SKM-1 (cell line): ENCODE measurements around the gene YDJC.
"Not testable (repeated sequence)": the region's sequence is repeated elsewhere in the genome, so short reads cannot be mapped to it uniquely, and the experiment has no call there.

Experiments
- DNase-seq: peaks from one replicate; lab custom pipeline; 2025; ENCODE audit not compliant: unreplicated experiment; lab: John Stamatoyannopoulos, UW

Gene YDJC, protein sequence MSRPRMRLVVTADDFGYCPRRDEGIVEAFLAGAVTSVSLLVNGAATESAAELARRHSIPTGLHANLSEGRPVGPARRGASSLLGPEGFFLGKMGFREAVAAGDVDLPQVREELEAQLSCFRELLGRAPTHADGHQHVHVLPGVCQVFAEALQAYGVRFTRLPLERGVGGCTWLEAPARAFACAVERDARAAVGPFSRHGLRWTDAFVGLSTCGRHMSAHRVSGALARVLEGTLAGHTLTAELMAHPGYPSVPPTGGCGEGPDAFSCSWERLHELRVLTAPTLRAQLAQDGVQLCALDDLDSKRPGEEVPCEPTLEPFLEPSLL

DNA sequence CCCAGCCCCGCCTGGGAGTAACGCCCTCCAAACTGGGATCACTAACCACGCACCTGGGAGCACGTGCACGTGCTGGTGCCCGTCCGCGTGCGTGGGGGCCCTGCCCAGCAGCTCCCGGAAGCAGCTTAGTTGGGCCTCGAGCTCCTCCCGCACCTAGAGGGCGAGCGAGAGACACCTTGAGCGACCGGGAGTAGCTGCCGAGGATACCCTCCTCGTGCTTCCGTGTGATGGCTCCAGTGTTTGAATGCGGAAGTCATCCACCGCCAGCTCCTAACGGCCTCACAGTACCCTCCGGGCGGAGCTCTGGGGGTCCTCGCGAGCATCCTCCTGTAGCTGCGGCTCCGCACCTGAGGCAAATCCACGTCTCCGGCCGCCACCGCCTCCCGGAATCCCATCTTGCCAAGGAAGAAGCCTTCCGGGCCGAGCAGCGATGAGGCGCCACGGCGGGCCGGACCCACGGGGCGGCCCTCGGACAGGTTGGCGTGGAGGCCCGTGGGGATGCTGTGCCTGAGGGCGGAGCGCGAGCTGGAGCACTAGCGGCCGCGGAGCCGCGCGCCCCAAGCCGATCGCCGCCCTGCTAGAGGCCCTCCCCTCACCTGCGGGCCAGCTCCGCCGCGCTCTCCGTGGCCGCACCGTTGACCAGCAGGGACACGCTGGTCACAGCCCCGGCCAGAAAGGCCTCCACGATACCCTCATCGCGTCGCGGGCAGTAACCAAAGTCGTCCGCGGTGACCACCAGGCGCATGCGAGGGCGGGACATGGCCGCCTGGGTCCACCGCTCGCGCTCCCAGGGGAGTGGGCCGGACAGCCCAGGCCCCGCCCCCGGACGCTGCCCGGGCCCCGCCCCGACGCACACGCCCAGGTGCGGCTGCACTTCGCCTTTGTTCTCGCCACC, at the start of gene YDJC:
Gene YDJC (minus strand): TSS at position 768 of the 895 bp plus-strand sequence. CDS start 8 bp downstream, at position 760.
- DNase-seq, result peak; percentile 90

DNA sequence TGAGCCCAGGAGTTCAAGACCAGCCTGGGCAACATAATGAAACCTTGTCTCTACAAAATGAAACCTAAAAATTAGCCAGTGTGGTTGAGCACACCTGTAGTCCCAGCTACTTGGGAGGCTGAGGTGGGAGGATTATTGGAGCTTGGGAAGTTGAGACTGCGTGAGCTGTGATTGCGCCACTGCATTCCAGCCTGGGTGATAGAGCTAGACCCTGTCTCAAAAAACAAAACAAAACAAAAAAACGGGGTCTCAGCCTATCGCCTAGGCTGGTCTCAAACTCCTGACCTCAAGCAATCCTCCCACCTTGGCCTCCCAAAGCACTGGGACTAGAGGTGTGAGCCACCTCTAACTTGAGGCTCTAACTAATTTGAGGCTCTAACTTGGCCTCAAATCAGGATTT, 49.6 kb upstream of the YDJC start:
- no peak for DNase-seq

DNA sequence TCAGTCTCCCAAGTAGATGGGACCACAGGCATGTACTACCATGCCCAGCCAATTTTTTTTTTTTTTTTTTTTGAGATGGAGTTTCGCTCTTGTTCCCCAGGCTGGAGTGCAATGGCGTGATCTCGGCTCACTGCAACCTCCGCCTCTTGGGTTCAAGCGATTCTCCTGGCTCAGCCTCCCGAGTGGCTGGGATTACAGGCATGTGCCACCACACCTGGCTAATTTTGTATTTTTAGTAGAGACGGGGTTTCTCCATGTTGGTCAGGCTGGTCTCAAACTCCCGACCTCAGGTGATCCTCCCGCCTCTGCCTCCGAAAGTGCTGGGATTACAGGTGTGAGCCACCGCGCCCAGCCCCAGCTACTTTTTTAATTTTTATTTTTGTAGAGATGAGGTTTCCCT, 49.0 kb upstream of the YDJC start:
- not testable (repeated sequence) for DNase-seq

DNA sequence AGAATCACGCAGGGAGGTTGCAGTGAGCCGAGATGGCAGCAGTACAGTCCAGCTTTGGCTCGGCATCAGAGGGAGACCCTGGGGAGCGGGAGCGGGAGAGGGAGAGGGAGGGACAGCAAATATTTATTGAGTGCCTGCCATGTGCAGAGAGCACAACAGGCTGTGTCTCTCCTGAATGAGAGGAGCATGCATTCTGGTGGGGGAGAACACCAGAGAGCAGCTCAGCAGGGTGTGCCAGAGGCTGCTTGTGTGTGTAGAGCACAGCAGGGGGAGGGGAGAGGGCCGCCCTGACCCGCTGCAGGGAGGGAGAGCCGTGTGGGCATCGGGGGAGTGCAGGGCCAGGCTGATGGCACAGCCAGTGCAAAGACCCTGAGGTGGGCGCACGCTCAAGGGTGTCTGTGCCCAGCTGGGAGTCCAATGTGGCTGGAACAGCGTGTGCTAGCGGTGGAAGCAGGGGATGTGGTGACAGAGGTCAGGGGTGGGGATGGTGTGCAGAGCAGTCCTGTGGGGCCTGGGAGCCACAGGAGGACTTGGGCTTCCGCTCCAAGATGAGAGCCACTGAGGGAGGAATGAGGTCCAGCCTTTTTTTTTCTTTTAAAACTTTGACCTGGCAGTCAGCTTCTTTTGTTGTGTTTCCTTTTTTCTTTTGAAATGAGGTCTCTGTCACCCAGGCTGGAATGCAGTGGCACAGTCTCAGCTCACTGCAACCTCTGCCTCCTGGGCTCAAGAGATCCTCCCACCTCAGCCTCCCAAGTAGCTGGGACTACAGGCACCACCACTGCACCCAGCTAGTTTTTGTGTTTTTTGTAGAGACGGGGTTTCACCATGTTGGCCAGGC, 48.0 kb upstream of the YDJC start:
- no peak for DNase-seq

DNA sequence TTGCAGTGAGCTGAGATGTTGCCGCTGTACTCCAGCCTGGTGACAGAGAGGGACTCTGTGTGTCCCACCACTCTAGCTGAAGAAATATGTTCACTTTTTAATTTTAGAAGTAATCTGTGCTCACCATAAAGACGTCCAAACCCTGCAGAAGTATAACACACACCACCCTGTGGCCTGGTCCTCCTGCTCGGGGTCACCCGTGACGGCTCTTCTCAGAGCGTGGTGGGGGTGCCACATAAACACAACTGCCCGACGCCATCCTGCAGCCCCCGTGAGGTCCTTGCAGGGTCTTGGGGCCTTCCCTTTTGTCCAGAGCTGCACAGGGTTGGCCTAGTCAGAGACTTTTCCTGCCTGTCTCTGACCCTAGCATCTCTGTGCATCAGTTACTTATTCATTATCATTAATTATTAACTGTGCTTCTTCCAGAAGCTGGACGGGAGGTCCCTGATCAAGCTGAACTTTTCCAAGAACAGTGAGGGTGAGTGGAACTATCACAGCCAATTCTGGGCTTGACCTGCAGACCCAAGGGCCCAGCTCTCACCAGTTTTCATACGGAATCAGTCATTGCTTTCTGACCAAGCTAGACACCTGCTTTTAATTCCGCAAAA, 44.9 kb upstream of the YDJC start:
- DNase-seq, result no peak

DNA sequence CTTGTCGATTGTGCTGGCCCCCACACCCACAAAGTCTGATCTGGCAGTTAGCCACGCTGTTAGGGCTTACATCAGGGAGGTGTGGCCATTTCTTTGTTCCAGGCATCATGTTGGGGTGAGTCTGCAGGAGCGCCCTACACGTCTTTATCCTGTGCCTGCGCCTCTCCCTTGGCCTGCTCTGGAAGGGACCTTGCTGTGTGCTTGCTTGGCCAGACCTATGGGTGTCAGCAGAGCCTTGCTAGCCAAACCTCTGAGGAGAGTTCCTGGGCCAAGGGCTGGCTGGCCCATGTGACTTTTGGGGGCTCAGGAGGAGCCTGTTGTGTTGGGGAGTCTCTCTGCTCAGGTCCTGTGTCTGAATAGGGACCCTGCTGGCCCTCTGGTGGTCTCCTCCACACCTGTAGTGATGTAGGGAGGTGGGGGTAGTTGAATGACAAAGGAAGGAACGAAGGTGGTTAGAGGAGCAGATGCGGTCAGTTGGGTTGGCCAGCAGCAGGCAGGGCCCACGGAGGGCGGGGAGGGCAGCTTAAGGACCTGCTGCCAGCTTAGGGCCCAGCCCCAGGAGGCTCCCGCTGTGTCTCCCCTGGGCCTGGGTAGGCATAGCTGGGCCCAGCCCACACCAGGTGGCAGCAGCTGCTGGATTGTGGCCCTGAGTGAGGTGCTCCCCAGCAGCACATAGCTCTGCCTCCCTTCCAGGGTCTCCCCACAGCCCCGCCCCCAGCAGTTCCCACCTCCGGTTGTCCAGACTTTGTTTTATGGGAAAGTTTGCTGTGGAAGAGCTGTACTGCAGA, 43.9 kb upstream of the YDJC start:
- no peak for DNase-seq

DNA sequence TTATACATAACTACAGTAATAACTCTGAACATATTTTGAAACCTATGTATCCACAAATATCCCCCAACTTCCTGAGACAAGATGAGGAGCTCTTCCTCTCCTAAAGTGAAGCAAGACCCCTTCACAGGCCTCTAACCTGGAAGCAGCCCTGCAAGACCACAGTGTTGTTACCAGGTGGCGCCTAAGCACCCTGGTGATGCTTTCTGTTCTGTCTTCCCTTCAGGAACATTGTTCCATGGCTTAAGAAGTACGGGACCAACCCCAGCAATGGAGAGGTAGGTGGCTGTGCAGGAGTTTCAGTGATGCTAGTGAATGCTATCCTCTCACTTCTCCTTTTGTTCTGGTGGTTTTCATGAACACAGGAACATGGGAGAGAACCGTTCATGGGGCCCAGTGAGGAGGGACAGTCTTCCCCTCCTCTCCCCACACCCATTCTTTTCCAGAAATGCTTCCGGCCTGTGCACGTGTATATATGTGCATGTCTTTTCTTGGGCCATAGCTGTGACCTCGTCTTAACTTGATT, 42.3 kb upstream of the YDJC start:
- DNase-seq, result no peak

DNA sequence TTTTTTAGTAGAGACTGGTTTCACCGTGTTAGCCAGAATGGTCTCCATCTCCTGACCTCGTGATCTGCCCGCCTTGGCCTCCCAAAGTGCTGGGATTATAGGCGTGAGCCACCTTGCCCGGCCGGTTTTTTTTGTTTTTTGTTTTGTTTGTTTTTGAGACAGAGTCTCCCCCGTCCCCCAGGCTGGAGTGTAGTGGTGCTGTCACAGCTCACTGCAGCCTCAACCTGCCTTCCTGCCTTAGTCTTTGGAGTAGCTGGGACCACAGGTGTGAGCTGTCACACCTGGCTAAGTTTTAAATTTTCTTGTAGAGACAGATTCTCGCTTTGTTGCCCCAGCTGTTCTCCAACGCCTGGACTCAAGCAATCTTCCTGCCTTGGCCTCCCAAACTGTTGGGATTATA, 39.2 kb upstream of the YDJC start:
- DNase-seq, result no peak

DNA sequence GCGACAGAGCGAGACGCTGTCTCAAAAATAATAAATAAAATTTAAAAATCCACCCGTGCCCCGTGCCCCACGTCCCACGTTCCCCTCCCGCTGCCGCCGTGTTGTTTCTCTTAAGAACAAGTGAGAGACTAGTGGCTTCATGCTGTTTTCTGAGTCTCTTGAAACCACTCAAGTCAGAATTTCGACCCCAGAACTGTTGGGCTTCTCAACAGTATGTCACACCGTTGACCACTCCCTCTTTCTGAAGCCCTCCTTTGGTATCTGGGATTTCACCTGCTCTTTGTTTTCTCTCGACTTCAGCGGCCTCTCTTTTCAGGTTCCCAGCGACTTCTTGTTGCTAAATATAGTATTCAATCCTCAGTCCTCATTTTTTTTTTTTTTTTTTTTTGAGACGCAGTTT, 37.0 kb upstream of the YDJC start:
- no peak for DNase-seq

DNA sequence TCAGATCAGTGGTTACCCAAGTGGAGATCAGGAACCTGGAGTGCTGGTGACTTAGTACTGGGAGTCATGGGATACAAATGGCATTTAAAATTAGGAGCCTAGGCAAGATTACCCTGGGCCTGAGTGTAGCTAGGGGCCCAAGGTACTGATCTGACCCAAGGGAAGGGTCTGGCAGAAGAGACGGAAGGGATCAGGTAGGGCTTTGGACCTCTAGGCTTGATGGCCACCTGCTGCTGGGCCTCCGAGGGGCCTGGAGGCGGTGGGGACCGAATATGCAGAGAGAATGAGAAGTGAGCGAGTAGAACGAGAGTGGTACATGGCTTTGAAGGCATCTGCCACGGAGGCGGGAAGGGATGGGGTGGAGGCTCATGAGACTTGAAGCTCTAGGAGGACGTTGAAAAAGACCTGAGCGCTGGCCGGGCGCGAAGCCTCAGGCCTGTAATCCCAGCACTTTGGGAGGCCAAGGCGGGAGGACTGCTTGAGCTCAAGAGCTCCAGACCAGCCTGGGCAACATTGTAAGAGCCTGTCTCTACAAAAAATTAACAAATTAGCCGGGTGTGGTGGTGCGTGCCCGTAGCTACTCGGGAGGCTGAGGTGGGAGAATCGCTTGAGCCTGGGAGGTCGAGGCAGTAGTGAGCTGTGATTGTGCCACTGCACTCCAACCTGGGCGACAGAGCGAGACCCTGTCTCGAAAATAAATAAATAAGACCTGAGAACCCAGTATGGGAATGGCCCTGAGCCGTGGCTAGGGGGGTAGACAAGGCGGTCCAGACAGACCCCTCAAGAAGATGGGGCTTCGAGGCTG, 35.4 kb upstream of the YDJC start:
- DNase-seq, result no peak

DNA sequence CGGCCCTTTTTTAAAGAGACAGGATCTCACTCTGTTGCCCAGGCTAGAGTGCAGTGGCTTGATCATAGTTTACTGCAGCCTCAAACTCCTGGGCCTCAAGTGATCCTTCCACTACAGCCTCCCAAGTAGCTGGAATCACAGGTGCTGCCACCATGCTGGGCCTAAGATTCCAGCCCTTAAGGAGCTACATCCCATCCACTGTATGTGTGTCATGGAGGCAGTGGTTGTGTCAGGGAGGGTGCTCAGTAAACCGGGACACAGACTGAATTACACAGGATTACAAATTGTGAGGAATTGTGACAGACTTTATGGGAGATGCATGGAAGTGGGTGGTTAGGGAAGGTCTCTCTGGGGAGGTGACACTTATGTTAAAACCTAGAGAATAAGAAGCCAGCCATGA, 33.9 kb upstream of the YDJC start:
- DNase-seq, result no peak

DNA sequence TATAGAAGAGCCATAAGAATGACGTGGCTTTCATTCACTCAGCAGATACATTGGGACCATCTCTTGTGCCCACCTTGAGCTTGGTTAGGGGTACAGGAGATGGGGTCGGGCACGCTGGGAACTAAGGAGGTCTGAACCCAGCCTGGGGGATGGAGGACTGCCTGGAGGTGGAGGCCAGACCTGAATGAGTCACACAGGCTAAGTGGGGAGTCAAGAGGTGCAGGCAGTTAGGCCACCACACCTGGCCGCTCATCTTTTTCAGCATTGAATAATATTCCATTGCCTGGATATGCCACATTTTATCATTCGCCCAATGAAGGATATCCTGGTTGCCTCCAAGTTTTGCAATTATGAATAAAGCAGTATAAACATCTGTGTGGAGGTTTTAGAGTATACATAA, 32.2 kb upstream of the YDJC start:
- no peak for DNase-seq

DNA sequence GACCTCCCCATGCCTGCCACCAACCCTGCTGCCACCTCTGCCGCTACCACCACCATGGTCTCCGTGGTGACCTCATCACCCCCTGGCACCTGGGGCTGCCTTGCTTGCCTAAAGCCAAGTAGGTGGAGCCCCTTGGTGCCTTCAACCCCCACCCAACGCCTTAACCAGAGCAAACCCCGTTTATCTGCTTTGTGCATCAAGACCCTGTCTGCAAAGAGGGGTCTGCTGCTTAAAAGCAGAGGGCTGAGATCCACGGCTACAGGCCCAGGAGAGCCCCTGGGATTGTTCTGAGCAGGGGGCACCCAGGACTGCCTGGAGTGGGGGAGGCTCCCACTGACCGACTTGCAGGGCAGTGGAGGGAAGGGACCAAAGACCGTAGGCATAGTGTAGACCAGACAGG, 31.1 kb upstream of the YDJC start:
- no peak for DNase-seq

DNA sequence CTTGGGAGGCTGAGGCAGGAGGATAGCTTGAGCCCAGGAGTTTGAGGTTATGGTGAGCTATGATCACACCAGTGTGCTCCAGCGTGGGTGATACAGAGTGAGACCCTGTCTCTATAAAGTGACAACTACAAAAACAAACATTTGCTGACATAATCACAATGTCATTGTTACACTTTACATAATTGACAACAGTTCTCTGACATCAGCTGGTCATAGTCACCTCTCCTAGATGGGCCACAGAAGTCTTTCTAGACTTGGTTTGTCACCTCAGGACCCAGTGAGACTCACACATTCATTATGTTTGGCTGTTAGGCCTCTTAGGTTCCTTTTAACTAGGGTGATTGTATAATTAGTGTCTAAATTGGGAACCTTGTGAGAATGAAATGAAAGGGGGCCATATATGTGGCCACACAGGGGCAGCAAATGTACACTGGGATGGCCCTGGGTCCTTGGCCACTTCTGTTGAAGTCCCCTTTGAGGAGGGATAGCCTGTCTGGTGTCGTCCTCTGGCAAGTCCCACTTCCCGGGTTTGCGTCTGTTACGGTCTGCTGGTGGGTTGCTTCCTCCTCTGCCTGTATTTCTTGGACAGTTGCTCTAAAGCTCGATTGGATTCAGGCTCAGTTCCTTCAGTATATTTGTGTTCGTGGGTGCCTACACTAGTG, 30.2 kb upstream of the YDJC start:
- DNase-seq, result no peak

DNA sequence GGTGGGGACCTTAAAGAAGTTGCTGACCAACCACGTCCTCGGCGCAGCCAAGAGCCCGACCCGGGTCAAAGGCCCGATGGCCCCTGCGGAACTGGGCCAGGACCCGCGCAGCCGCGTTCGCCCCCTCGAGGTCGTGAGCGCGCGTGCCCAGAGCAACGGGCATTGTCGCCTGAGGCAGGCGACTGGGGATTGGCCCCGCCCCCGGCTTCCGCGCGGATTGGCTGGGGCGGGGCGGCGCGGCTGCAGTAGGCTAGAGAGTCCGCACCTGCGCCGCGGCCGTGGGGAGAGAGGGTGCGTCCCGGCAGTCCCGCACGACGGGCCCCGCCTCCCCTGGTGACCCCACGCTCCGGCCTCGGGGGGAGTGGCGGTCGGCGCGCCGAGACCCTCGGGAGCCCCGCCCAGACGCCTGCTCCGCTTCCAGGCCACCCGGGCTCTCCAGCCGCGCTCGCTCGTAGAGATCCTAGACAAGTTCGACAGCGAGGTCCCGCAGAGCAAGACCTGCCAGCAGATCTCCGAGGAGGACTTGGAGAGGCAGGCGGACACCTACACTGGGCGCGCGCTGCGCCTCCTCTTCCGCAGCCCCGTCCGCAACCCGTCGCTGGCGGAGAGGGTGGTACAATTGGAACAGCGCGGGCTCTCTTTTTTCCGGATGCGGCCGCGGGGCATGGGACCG, 27.7 kb upstream of the YDJC start:
- peak; percentile 34 for DNase-seq

DNA sequence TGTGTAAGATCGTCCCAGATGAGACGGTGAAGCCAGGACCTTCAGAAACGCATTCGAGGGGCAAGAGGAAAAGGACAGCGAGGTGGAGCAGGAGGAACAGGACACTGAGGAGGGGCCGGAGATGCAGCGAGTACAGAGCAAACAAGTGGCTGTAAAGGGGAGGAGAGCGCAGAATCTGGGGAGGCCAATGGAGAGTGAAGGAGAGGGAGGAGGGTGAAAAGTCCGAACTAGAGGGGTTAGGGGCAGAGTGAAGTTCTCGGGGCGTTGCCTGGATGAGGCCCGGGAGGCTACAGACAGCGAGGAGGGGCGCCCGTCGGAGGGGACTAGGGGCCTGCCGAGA, 27.2 kb upstream of the YDJC start:
- no peak for DNase-seq

DNA sequence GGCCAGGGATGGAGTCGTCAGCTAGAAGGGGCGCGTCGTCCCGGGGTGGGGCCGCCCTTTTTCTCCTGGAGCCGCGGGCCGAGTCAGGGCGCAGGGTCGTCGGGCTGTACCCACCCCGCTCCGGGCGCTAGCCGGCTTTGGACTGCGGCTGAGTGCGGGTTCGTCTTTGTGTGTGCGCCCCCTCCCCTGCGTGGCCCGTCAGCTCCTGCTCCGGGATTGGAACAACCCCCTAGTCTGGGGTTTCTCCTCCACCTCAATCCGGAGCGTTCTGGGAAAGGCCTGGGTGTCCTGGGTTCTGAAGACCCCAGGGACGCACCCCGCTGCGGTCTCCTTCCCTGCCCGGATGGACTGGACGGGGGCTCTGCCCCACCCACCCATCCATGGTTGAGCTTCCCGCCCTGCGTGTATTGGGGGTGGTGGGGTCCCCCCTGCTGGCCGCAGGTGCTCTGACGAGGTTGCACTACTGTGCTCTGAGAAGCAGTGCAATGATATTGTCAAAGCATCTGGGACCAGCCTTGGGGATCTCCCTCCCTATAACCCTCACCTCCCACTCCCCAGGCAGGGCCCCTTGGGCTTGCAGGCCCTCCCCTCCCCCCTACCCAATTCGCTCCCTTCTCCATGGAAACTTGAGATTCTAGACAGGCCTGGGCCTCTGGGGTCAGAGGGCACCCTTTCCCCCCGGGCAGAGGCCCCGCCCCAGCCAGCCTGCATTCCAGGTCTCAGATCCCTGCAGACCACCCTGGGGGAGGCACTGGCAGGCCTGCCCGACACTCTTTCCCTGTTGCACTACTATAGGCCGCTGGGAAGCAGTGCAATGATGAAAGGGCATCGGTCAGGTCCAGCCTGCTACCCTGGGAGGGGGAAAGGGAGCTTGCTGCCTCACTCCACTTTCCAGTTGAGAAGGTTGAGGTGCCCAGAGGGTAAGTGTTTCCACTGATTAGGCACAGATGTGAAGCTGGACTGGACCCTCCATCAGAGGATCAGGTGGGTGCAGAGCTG, 23.0 kb upstream of the YDJC start:
- DNase-seq, result no peak
